SHP77 treated with DMSO at 0.1 percent for 48 hours (cell line): ENCODE measurements around the gene MEOX2.

Source experiments
- DNase-seq: peaks from one replicate; lab custom pipeline; 2025; lab: John Stamatoyannopoulos, UW

Gene MEOX2

DNA sequence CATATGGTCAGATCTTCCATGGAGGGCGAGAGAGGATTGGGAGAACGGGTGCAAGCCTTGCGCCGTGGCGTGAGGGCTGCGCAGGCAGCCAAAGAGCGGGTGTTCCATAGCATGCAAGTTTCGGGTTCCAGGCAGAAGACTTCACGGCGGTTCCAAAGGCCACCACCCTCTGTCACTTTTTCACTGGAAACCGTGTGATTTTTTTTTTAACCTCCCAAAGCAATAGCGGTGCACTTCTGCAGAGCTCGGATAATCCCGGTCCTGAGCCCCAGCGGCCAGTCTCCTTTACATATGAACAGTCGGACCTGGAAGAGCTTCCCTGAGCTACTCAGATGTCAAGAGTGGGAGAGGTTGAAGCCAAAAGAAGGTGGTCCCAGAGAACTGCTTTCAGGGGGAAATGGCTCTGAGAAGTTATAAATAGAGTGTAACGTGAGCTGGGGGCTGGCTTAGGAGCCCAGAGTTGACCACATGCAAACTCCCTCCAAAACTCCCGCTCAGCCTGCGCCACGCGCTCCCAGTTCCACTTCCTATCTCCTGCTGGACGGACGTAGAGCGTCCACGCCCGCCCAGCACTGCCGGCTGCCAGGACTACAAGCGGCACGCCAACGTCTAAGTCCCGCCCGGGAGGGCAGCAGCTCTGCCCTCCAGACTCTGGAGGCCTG is at the start of gene MEOX2:
MEOX2 (minus strand) TSS at position 389 of the 662 bp plus-strand sequence; CDS start at position 108, 281 bp downstream.
- no peak for DNase-seq

DNA sequence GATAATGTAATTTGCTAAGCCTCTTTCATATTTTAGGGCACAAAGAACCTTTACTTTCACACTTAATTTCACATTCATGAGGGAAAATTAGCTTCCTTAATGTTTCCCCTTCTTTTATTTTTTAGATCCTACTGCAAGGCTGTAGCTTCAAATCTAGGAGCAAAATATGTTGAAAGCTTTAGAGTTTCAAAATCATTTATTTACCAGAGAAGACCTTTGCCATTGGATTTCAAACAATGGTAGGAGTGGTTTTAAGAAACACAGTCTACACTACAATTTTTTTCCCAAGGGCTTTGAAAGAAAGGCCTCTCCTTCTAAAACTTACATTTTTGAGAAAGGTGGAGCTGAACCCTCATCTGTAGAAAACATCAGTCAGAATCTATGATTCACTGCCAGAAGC is 43.3 kb upstream of the MEOX2 start:
- no peak for DNase-seq

DNA sequence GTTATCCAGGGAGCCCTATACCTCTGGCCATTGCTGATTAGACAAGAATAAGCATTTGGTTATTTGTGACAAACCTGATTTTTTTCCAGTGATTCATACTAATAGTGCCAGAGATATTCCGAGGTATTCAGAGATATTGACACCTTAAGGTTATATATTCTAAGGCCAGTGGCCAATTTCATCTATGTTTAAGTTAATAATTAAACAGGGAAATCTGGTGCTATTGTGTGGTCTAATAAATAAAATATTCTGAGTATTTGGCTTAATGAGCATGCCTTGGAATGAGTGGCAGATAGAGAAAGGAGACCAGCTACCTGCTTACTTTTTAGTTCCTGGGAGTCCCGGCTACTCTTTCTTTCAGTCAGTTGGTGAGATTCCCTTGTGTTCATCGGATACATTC is 38.6 kb upstream of the MEOX2 start:
- no peak for DNase-seq

DNA sequence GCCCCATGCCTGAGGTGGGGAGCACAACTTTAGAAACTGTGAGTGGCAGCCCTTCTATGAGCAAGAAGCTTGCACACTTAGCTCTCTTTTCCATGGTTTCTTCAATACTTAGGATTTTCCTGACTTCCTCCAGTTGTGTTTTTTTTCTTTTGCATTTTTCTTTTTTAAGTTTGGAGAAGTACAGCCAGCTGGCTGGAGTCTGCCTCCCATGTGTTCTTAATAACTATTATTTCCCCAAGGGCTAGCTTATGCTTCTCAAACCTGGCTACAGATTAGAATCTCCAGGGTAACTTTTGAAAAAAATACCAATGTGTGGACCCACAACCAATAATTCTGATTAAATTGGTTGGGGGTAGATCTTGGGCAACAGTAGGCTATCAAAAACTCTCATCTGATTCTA is 37.4 kb upstream of the MEOX2 start:
- DNase-seq: no peak

DNA sequence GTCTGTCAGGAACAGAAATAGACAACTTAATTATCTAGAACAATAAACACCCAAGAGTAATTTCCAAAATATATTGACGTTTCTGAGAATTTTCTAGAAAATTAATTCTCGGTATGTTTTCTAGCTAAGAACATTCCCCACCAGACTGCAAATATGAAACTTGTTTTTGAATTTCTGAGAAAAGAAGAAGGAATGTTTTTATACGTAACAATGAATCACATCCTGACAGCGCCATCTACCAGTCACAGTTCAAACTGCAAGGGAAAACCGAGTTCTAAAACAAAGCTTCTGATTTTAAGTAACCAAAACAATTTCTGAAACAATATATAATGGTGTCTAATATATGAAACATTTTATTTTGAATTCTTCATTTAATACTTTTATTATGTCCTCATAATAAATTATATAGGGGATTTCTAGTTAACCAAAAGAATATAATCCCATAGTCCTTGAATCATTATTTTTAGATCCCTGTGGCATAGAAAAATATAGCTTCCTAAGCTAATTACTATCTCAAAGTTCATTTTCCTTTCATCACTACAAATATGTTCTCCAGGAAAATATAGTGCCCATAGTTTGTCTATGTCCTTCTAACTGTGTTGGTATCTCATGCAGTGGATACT is 34.5 kb upstream of the MEOX2 start:
- DNase-seq: no peak

DNA sequence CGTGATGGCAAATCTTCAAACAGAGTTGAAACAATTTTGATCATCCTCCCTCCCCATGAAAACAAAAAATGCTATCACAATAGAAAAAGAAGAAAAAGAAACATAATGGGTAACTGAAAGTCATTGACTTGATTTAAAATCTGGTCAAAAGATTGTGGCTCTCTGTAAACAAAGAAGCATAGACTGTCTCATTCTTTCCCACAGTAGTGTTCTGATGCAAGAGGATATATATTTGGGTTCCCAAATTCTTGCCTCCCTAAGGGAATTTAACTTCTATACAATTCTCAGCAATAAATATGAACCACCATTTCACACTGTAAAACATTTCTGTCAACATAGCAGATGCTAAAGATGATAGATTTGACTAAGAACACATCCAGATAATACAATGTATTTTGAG is 32.8 kb upstream of the MEOX2 start:
- no peak for DNase-seq

DNA sequence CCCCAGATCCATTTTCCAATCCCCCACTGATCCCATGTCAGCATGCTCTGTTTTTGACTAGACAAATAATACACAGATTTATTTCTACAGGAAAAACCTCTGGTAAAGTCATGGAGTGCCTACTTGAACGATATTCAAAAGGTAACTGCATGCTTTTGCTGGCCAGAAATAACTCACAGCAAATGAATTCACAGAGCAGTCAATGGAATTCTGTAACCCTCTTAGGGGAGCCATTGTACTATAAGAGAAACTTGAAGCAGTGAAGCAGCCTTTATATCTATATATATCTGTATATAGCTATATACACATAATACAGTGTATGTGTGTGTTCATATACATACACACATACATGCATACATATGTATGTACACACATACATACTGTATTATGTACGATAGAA is 29.0 kb upstream of the MEOX2 start:
- DNase-seq: no peak

DNA sequence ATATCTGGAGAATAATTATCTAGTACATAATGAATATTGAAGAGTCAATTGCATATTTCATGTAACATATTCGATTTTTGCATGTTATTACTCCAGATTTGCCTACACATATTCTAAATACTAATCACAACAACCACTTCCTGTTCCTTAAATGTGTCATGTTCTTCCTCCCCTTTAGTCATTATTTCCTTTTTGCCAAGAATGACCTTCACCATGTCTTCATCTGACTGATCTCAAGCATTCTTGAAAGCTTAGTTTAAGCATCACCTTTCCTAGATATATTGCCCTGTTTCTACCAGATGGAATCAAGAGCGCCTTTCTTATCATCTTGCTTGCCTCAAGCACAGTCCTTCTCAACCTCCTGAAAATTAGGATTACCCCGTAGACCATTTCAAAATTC is 23.5 kb upstream of the MEOX2 start:
- no peak for DNase-seq

DNA sequence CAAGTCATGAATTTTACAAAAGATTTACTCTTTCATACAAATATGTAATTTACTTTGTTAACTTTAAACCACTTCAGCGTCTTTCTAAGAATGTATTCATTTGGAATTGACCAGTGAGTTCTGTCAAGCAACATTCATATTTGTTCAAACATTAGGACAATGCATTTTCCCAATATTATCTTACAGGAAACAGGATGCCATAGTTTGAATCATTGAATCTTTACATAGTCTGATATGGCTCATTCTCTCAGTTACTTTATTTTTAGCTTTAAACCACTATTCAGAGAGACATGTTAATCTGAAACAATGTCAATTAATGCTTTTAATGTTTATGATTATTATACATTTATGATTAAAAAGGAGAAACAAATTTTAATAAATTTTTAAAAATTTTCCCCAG is 21.1 kb upstream of the MEOX2 start:
- DNase-seq: no peak

DNA sequence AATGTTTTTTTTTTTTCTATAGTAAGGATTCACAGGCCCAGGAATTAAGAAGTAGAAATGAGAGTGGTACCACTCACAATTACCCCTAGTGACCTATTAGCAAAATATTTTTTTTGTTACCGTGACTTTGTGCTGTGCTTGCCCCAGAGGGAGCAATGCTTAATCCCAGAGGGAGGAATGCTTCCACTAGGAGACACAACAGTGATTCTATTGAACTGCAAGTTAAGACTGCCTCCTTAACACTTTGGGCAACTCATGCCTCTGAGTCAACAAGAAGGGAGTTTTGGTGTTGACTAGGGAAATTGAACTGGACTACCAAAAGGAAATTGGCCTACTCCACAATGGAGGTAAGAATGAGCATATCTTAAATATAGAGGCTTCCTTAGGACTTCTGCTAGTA is 17.2 kb upstream of the MEOX2 start:
- DNase-seq: no peak

DNA sequence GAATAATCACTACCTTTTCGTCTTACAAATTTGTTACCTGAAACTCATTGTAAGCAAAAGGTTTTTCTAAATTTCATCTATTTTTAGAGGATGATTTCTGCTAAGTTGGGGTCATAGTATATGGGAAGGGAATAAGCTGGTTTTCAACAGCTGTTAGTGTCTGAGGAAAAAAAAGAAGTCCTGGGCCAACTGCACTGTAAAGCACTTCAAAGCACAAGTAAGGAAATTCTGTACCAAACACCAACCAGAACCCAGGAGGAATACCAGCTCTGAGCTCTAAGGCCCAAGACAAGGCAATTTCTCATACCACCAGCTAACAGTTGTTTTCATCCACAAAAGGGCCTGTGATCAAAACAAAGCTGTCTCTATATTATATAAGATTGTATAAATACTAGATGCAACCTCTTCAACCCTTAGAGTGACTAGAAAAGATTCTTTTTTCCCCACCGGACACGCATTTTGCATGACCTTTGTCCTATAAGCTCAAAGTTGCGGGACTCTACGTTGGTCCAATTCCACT is 6.1 kb upstream of the MEOX2 start:
- DNase-seq: no peak

DNA sequence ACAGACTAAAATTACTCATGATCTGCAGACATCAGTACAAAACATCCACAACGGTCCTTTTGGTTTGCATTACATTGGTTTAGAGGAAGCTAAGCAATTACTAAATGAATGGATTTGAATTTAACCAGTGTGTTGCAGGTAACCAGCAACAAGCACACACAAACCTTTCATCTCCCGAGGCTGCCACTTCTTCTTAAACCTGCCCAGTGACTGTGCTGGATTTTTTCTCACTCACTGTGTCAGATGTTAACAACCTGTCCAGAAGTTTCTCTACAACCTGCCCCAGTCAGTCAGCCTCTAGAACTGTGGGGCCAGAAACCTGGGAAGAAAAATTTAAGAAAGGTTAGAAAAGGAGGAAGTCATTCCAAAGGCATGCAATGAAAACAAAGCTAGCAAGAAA is 2.4 kb upstream of the MEOX2 start:
- DNase-seq: no peak

DNA sequence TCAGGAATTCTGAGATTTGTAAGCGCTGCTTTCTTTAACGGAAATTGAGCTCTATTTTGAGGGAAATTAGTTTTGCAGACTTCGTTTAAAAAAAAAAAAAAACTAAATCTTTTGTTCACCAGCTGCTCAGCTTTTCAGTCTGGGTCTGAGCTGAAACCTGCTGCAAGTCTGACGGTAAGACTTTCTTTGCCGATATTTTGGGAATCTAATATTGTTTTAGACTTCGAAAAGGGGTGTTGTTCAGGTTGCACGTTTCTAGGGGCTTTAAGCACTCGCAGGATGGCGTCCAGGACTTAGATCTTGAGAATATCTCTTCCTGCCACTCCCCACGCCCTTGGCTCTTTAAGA is 1.8 kb upstream of the MEOX2 start:
- DNase-seq: no peak

DNA sequence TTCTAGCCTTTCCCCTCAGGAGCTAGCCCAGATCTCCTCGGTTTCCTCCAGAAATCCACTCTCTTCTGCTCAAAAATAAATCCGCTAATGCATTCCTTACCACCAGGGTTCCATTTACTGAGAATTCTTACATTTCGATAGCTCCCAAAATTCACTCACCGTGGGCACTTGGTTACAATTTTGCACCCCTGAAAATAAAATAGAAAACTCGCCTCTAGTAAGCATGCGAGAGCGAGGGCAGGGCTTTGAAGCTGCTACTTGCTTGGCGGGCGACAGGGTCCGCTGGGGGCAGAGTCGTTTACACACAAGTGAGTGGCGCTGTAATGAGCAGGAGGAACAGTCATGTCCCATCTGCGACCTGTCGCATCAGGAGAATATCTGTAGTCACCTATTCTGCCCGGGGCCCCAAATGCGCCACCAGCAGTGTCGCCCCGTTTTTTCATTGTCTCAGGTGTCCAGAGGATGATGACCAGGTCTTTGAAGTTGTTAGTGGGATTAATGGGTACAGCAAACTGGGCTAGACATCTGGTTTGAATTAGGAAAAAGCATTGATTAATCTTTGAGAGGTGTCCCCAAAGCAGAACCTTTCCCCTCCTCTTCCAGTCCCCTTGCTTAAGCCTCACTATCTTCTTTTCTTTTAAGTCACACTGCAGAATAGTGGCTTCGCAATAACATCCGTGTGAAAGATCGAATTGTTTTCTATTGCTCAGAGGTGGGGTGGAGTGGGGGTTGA is 1.2 kb upstream of the MEOX2 start:
- DNase-seq: no peak

DNA sequence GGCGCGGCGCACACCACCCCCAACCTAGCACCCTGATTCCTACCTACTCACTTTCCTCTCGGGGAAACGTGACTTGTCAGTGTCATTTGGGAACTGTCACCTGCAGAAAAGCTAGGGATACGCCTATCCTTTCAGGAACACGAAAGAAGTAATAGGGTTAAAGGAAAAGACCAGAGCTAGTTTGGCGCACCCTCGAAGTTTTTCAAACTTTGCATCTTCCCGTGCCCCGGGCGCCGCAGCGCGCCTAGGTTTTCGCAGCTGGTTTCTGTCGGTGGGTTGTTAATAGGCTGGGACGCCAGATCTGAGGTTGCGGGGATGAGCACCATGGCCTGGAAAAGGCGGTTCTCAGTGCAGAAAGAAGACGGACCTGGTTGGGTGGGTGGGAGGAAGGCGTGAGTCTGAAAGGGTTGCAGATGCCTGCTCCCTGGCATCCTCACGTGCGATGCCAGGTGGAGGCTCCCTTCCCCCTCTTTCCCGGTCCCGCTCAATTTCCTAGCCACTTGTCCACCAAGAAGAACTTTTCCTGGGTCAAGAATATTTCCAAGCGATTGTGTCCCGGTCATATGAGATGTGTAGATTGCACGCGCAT is 568 bp upstream of the MEOX2 start:
- no peak for DNase-seq

DNA sequence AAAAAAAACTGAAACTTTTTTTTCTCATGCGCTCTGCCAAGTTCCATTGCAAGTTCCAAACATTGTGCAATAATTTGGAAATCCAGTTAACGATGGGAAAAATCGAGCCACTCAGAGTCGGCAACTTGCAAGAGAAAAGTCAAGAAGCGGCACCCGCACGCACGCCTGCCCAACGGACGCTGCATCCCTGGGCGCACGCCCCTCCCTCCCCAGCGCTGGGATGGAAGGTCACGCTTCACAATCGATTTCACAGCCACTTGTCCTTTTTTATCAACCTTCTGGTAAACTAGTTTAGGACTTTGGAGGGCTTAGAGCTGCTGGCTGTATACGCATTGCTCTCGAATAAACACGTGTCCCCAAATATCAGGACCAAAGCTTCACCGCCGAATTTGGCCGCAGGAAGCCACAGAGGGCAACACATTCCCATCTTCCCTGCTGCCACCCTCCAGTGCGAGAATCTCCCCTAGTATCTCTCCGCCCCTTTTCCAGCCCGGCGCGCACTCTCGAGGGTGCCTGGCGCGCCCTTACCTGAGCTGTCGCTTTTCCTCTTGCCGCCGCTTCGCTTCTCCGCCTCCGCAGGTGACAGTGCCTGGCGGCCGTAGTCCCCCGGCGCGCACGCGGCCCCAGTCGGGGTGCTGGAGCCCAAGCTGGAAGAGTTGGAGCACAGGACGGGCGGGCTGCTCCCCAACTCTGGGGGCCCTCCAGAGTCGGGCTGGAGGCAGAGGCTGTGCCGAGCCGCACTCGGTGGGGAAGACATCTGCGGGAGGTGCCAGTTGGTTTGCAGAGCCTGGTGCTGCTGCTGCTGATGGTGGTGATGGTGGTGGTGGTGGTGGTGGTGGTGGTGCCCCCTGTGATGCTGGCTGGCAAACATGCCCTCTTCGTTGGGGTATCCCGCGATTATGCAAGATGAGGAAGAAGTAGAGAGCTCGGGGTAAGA is 857 bp downstream of the MEOX2 start:
- DNase-seq: no peak

DNA sequence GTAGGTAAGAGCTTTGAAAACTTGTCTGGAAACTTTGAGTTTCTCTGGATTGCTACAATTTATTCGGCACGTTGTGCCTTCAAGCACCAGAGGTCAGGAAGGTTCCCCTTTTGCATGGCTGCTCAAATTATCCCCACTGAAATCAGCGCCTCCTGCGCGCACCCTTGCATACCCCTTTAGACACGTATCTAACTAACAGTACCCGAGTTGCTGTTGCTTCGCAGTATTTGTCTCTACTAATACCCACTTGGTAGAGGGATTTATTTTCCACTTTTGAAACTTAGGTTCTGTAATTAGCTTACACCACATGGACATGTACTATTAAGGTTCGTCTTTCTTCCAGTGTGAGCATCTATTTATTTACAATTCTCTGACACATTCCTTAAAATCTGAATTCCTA is 1.6 kb downstream of the MEOX2 start:
- DNase-seq: no peak

DNA sequence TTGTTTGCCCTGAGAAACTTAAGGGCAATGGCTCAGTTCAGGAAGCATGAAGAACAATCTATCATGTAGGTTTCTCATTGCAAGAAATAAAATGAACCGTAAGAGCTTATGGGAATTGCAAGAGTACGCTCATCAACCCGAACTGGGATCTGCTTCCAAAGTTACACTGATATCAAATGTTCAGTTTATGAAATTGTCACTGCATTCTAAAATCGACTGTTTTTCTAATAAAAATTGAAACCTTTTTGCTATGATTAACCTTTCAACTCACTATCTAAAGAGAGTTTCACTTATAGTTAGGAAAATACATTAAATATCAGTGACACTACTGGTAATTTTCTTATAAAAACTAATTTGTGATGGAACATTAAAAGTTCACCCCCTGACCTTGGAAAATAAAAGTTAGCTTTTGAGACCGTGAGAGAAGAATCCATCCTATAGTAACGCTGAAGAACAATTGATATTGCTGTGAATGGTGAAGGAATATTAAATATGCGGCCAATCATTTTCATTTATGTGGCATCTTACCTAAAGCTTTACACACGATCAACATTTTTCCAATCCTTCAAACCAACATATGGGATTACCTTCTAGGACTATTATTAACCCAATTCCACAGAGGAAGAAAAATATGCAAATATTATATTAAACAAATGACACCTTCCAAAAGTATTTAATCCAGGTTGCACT is 2.2 kb downstream of the MEOX2 start:
- DNase-seq: no peak

DNA sequence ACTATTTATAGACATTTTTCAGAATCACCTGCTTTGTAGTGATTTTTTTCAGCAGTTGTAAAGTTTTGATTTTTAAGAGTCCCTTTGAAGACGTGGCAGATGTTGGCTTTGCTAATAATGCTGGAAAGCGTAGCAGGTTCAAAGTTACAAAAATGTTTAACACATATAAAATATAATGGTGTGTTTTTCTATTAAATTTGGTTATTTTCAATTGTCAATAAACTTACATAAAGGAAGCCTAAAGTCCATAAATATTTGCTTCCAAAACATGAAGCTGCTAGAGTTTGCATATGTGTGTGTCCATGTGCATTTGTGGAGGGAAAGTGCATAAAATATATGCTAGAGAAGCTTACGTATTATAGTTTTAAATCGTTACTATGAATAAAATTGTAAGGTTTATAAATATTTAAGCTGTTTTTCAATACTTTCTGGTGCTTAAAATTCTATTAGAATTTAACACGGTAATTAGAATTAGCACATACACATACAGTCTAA is 3.7 kb downstream of the MEOX2 start:
- DNase-seq: no peak

DNA sequence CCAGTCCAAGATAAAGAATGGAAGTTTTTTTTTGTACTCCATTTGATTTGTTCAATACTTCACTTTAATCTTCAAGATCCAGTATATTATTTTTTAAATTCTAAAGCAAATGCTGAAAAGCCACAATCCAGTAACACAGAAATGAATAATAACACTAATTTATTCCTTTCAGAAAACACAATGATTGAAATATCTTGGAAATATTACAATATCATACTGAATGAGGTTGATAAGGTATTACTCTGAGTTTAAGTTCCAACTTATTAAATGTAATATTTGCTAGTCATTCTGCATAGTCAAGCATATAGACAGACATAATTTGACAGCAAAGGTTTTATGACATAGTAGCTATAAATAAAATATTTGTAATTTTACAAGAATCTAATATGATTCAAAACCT is 4.4 kb downstream of the MEOX2 start:
- DNase-seq: no peak

DNA sequence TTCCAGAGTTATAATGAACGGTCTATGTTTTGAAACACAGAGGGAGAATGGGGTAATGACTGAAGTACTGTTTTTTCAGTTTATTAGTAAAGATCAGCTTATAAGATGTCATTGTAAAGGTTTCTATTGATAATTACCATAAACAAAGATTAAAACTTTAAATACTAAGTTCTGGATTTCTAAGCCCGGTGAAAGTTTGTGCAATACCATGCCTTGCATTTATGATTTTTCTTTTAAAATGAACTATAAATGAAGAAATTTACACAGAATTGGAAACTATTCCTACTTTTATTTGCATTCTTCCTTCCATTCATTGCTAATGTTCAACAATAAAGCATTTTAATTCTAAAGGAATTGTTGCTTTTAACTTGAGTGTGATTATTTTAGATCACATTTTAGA is 4.9 kb downstream of the MEOX2 start:
- DNase-seq: no peak
